DND-41 (cell line): Measurements from ENCODE around the gene RPUSD1.
A peak's percentile ranks its signal among the peaks of the same experiment; 100 is the strongest.

ENCODE experiments used
- ATAC-seq: fragments of 200-7000 bp; cut with Tn5 transposase; 3 replicates; pipeline ENCODE4 v1.9.1; 2021; ENCODE audit warnings: low read depth; ENCODE audit not compliant: insufficient read depth
- DNase-seq: peaks from one replicate; pipeline ENCODE4 v3.0.0-alpha.2; 2020
- H2AFZ ChIP-seq: 2 replicates; pipeline ENCODE4 v1.6.0; 2012; ENCODE audit warnings: low read depth, low read length
- H3K27ac ChIP-seq: 2 replicates; pipeline ENCODE4 v1.5.1; 2012; ENCODE audit warnings: low read length, inconsistent platforms
- H3K27me3 ChIP-seq: fragments of 200-600 bp; sonication (generic); 2 replicates; pipeline ENCODE4 v1.6.0; 2012; ENCODE audit warnings: low read length, mild to moderate bottlenecking, inconsistent platforms; ENCODE audit not compliant: insufficient read depth, poor library complexity
- H3K36me3 ChIP-seq: 2 replicates; pipeline ENCODE4 v1.5.1; 2012; ENCODE audit warnings: low read length, inconsistent platforms; ENCODE audit not compliant: insufficient read depth
- H3K4me1 ChIP-seq: 2 replicates; pipeline ENCODE4 v1.5.1; 2012; ENCODE audit warnings: mild to moderate bottlenecking, low read length; ENCODE audit not compliant: insufficient read depth
- H3K4me2 ChIP-seq: 2 replicates; pipeline ENCODE4 v1.6.0; 2012; ENCODE audit warnings: mild to moderate bottlenecking, moderate library complexity, low read length, inconsistent platforms; ENCODE audit not compliant: insufficient read depth
- H3K4me3 ChIP-seq, 2 experiments: fragments of 200-600 bp in 1 of 2; shearing (Covaris generic) in 1 of 2; 2 replicates each; pipeline ENCODE4 v1.5.1; 2012 to 2016; ENCODE audit warnings: inconsistent platforms in 2 of 2, low read length in 2 of 2, mild to moderate bottlenecking in 2 of 2, low read depth in 1 of 2, moderate library complexity in 1 of 2
- H3K79me2 ChIP-seq: 2 replicates; pipeline ENCODE4 v1.6.0; 2012; ENCODE audit warnings: low read length, inconsistent platforms; ENCODE audit not compliant: insufficient read depth
- H3K9ac ChIP-seq: 2 replicates; pipeline ENCODE4 v1.6.0; 2012; ENCODE audit warnings: low read depth, mild to moderate bottlenecking, inconsistent platforms, low read length, moderate library complexity
- H3K9me3 ChIP-seq: 2 replicates; pipeline ENCODE4 v1.5.1; 2012; ENCODE audit warnings: low read length, moderate library complexity, mild to moderate bottlenecking, inconsistent platforms; ENCODE audit not compliant: insufficient read depth, severe bottlenecking
- H4K20me1 ChIP-seq: 2 replicates; pipeline ENCODE4 v1.6.0; 2012; ENCODE audit warnings: low read length; ENCODE audit not compliant: insufficient read depth
- CTCF ChIP-seq: IDR thresholded peaks from 2 replicates; pipeline ENCODE4 v1.5.1; 2012; ENCODE audit warnings: borderline replicate concordance, low read length, moderate library complexity, mild to moderate bottlenecking; ENCODE audit not compliant: poor library complexity, severe bottlenecking; ENCODE audit errors: extremely low read depth
- EZH2 ChIP-seq: IDR thresholded peaks from 3 replicates; pipeline ENCODE4 v1.6.1; 2012; ENCODE audit warnings: borderline replicate concordance, low read depth, mild to moderate bottlenecking, moderate library complexity, low read length, inconsistent platforms; ENCODE audit not compliant: severe bottlenecking

The RPUSD1 gene

GRCh38 chr16:783404-784161 is 4.6 kb downstream of the RPUSD1 start:
- no peak overlapping the region for H3K27ac ChIP-seq
- peaks cover 36% of the 10 kb centered on the region for H4K20me1 ChIP-seq
- H3K9me3 ChIP-seq = no peaks in the 10 kb centered on the region
- no peak for DNase-seq
- no peak for TF ChIP-seq CTCF
- TF ChIP-seq EZH2 = no peak
- H3K4me1 ChIP-seq = peaks cover 15% of the 10 kb centered on the region
- no peak overlapping the region for H3K9ac ChIP-seq
- H2AFZ ChIP-seq = no peak overlapping the region
- peak; percentile 6; the same call in 1 of the 3 replicates for ATAC-seq
- no peaks in the 10 kb centered on the region for H3K27me3 ChIP-seq
- no peak overlapping the region for H3K4me3 ChIP-seq
- H3K79me2 ChIP-seq = peaks cover 23% of the 10 kb centered on the region
- H3K4me2 ChIP-seq = no peak overlapping the region
- peaks cover 29% of the 10 kb centered on the region for H3K36me3 ChIP-seq

- H4K20me1 ChIP-seq = peaks cover 34% of the 10 kb centered on the region
- no peaks in the 10 kb centered on the region for H3K27me3 ChIP-seq
- TF ChIP-seq EZH2 = no peak
- TF ChIP-seq CTCF = no peak
- H3K4me1 ChIP-seq = peaks cover 15% of the 10 kb centered on the region
- DNase-seq = no peak
- H3K36me3 ChIP-seq = peaks cover 28% of the 10 kb centered on the region
- H3K27ac ChIP-seq = no peak overlapping the region
- no peak overlapping the region for H3K9ac ChIP-seq
- ATAC-seq = peak; percentile 23
- H3K4me3 ChIP-seq = no peak overlapping the region
- no peak overlapping the region for H2AFZ ChIP-seq
- H3K4me2 ChIP-seq = no peak overlapping the region
- no peaks in the 10 kb centered on the region for H3K9me3 ChIP-seq
- H3K79me2 ChIP-seq = peaks cover 19% of the 10 kb centered on the region
Measured at GRCh38 chr16:782766-783403, 5.3 kb downstream of the RPUSD1 start.

GRCh38 chr16:782258-782657 is 5.9 kb downstream of the RPUSD1 start:
- H3K4me3 ChIP-seq = no peak overlapping the region
- TF ChIP-seq CTCF (no peak), EZH2 (no peak)
- H3K79me2 ChIP-seq = peaks cover 13% of the 10 kb centered on the region
- no peak overlapping the region for H3K4me2 ChIP-seq
- no peaks in the 10 kb centered on the region for H3K27me3 ChIP-seq
- DNase-seq = no peak
- no peak overlapping the region for H3K9ac ChIP-seq
- H2AFZ ChIP-seq = no peak overlapping the region
- no peaks in the 10 kb centered on the region for H3K9me3 ChIP-seq
- H3K36me3 ChIP-seq = peaks cover 24% of the 10 kb centered on the region
- H4K20me1 ChIP-seq = peaks cover 28% of the 10 kb centered on the region
- no peak for ATAC-seq
- no peak overlapping the region for H3K27ac ChIP-seq
- H3K4me1 ChIP-seq = peaks cover 10% of the 10 kb centered on the region
